Fibroblast of pulmonary artery (primary cell): ENCODE data around the gene FOXD1.

Source experiments
- DNase-seq: peaks from one replicate; pipeline ENCODE4 v3.0.0-alpha.2; 2010; ENCODE audit warnings: low read depth
- H3K4me3 ChIP-seq: replicated peaks from 2 replicates; pipeline ENCODE4 v1.5.1; 2011; ENCODE audit warnings: low read depth, mild to moderate bottlenecking, control low read depth, low read length, moderate library complexity
- CTCF ChIP-seq: IDR thresholded peaks from 2 replicates; pipeline ENCODE4 v1.5.1; 2011; ENCODE audit warnings: mild to moderate bottlenecking, control low read depth, low read length, inconsistent platforms; ENCODE audit errors: missing control alignments

Gene FOXD1

GRCh38 chr5:73444499-73445438 lies 3.8 kb downstream of the FOXD1 start:
- no peak overlapping the region for H3K4me3 ChIP-seq
- DNase-seq: no peak
- no peak for TF ChIP-seq CTCF

- TF ChIP-seq CTCF: no peak
- H3K4me3 ChIP-seq: no peak overlapping the region
- DNase-seq: no peak
These were observed 4.6 kb downstream of the FOXD1 start for GRCh38 chr5:73443829-73444498.

- no peak for DNase-seq
- no peak for TF ChIP-seq CTCF
- H3K4me3 ChIP-seq: no peak overlapping the region
These were observed 5.5 kb downstream of the FOXD1 start for GRCh38 chr5:73442996-73443627.

- H3K4me3 ChIP-seq: no peak overlapping the region
- no peak for TF ChIP-seq CTCF
- no peak for DNase-seq
These were observed 6.3 kb downstream of the FOXD1 start for GRCh38 chr5:73442231-73442811.

GRCh38 chr5:73441378-73441777 lies 7.2 kb downstream of the FOXD1 start:
- no peak for TF ChIP-seq CTCF
- no peak for DNase-seq

GRCh38 chr5:73440262-73440661 lies 8.3 kb downstream of the FOXD1 start:
- TF ChIP-seq CTCF: no peak
- no peak overlapping the region for H3K4me3 ChIP-seq
- no peak for DNase-seq

More at GRCh38 chr5:73441378-73441777, 7.2 kb downstream of the FOXD1 start:
- H3K4me3 ChIP-seq: no peak overlapping the region
